ENCODE results near the gene STK11.
"Not testable (repeated sequence)": the region's sequence is repeated elsewhere in the genome, so short reads cannot be mapped to it uniquely, and the experiment has no call there.

Gene STK11

GRCh38 chr19:1235625-1236538, 30.3 kb downstream of the STK11 start:
- in situ Hi-C loops (cut with MboI; ENCODE audit: low sequenced_read_pairs): no loop called here

- in situ Hi-C loops (cut with MboI; ENCODE audit: low sequenced_read_pairs): no loop called here
These were observed 31.0 kb downstream of the STK11 start for GRCh38 chr19:1236576-1236975.

GRCh38 chr19:1237027-1237659, 31.6 kb downstream of the STK11 start:
- in situ Hi-C loops (cut with MboI; ENCODE audit: low sequenced_read_pairs): no loop called here

GRCh38 chr19:1237754-1238368, 32.3 kb downstream of the STK11 start, which contains the start of gene CBARP:
Gene CBARP (minus strand): TSS chr19:1238005. CDS start chr19:1236100, 1,905 bp downstream.
- in situ Hi-C loops (cut with MboI; ENCODE audit: low sequenced_read_pairs): no loop called here

- in situ Hi-C loops (cut with MboI; ENCODE audit: low sequenced_read_pairs): no loop called here
These were observed 33.1 kb downstream of the STK11 start for GRCh38 chr19:1238369-1239303.

GRCh38 chr19:1239420-1239795, 33.8 kb downstream of the STK11 start:
- in situ Hi-C loops (cut with MboI; ENCODE audit: low sequenced_read_pairs): no loop called here

- in situ Hi-C loops (cut with MboI; ENCODE audit: low sequenced_read_pairs): no loop called here
These were observed 34.5 kb downstream of the STK11 start for GRCh38 chr19:1239796-1240737.

- in situ Hi-C loops (cut with MboI; ENCODE audit: low sequenced_read_pairs): no loop called here
These were observed 35.3 kb downstream of the STK11 start for GRCh38 chr19:1240925-1241324.

GRCh38 chr19:1241417-1242095, 36.0 kb downstream of the STK11 start, which contains the start of gene ATP5F1D:
Gene ATP5F1D (plus strand): TSS chr19:1241751. CDS start chr19:1241851, 100 bp downstream.
- in situ Hi-C loops (cut with MboI; ENCODE audit: low sequenced_read_pairs): no loop called here

GRCh38 chr19:1243768-1244692, 38.5 kb downstream of the STK11 start:
- in situ Hi-C loops (cut with MboI; ENCODE audit: low sequenced_read_pairs): no loop called here

GRCh38 chr19:1244693-1245451, 39.3 kb downstream of the STK11 start:
- in situ Hi-C loops (cut with MboI; ENCODE audit: low sequenced_read_pairs): no loop called here

- in situ Hi-C loops (cut with MboI; ENCODE audit: low sequenced_read_pairs): no loop called here
These were observed 40.1 kb downstream of the STK11 start for GRCh38 chr19:1245494-1246264.

GRCh38 chr19:1246265-1247087, 40.9 kb downstream of the STK11 start:
- in situ Hi-C loops (cut with MboI; ENCODE audit: low sequenced_read_pairs): not testable (repeated sequence)

GRCh38 chr19:1247748-1248138, 42.2 kb downstream of the STK11 start:
- in situ Hi-C loops (cut with MboI; ENCODE audit: low sequenced_read_pairs): no loop called here

- in situ Hi-C loops (cut with MboI; ENCODE audit: low sequenced_read_pairs): no loop called here
These were observed 42.7 kb downstream of the STK11 start, which contains the start of gene MIDN for GRCh38 chr19:1248139-1248785. Gene MIDN (plus strand): TSS chr19:1248583. CDS start chr19:1250297, 1,714 bp downstream.
